K562 (cell line): ENCODE measurements around the gene BEST2. TPM values are rescaled to one million over a fixed set of nuclear protein-coding genes. Genes with fewer than 3 reads are reported as not detected.

Source experiments
- BRF1 ChIP-seq: IDR thresholded peaks from 3 replicates; pipeline ENCODE4 v1.6.1; 2011; ENCODE audit warnings: borderline replicate concordance, mild to moderate bottlenecking; ENCODE audit not compliant: insufficient read length; ENCODE audit errors: extremely low read depth
- HNRNPUL1 ChIP-seq: fragments of 200-400 bp; formaldehyde crosslinking; IDR thresholded peaks from 2 replicates; pipeline ENCODE4 v1.6.1; 2017; ENCODE audit warnings: low read length
- KLF10 ChIP-seq: fragments of 250-450 bp; sonication (Bioruptor Pico); IDR thresholded peaks from 2 replicates; pipeline ENCODE4 v1.6.1; 2021; ENCODE audit warnings: matching md5 sums
- MEIS2 ChIP-seq: fragments of 450-650 bp; IDR thresholded peaks from 2 replicates; pipeline ENCODE4 v1.6.1; 2014; ENCODE audit warnings: mild to moderate bottlenecking; ENCODE audit not compliant: partially characterized antibody
- RFX7 ChIP-seq: fragments of 250-450 bp; sonication (Bioruptor Pico); IDR thresholded peaks from 2 replicates; pipeline ENCODE4 v1.5.1; 2021; ENCODE audit warnings: mild to moderate bottlenecking
- SAP30 ChIP-seq: fragments of 200-600 bp; sonication (generic); IDR thresholded peaks from 2 replicates; pipeline ENCODE4 v1.6.1; 2012; ENCODE audit warnings: borderline replicate concordance, low read depth, mild to moderate bottlenecking, moderate library complexity, low read length, control low read depth, inconsistent platforms; ENCODE audit not compliant: insufficient read depth, poor library complexity, severe bottlenecking
- TBL1XR1 ChIP-seq, 2 experiments: IDR thresholded peaks; 2 replicates each; pipeline ENCODE4 v1.6.1; 2012; ENCODE audit warnings: improper control_type of control experiment in 2 of 2, low read length in 2 of 2, mild to moderate bottlenecking in 1 of 2
- ZKSCAN3 ChIP-seq: fragments of 250-450 bp; sonication (Bioruptor Pico); IDR thresholded peaks from 2 replicates; pipeline ENCODE4 v1.4.0; 2020
- polyA plus RNA-seq, 8 experiments: library from polyadenylated mRNA; depleted of rRNA in 4 of 8; stranded (reverse) in 5 of 8; unstranded in 3 of 8; fragments of >200 nt; fragmentation: Nextera tagmentation in 2 of 8; fragmentation: Illumina TruSeq in 1 of 8; extraction: Ambion mirVana in 2 of 8; extraction: Trizol in 1 of 8; gene quantifications; 2 replicates each; pipeline versions ENCODE4 v1.2.1 to v1.2.3, GENCODE V29; 2011 to 2014; ENCODE audit warnings: inconsistent platforms in 1 of 8, missing spikeins in 1 of 8
- total RNA-seq, 7 experiments: library from RNA; depleted of rRNA in 6 of 7; stranded (reverse); fragments of >200 nt in 6 of 7; fragmentation: Illumina TruSeq in 2 of 7; extraction: Trizol in 2 of 7; gene quantifications; 2 replicates each; pipeline versions ENCODE4 v1.2.1 to v1.2.3, GENCODE V29; 2011 to 2021; ENCODE audit warnings: low replicate concordance in 1 of 7
- TF ChIP-seq, protein P1 (sequence below): fragments of 450-650 bp; conservative IDR thresholded peaks from 2 replicates; pipeline ENCODE4 v1.6.1; 2016; ENCODE audit warnings: missing genetic modification characterization, low read depth, mild to moderate bottlenecking, control low read depth, missing compliant biosample characterization
- TF ChIP-seq, protein P2 (sequence below), 2 experiments: fragments of 450-650 bp in 1 of 2; sonication (generic) in 1 of 2; formaldehyde crosslinking in 1 of 2; IDR thresholded peaks in 1 of 2; conservative IDR thresholded peaks in 1 of 2; 2 replicates each; pipeline versions ENCODE4 v1.6.1 to v1.8.1; 2016 to 2023; ENCODE audit warnings: mild to moderate bottlenecking in 2 of 2, moderate library complexity in 2 of 2, inconsistent platforms in 1 of 2, missing genetic modification reagents in 1 of 2
- TF ChIP-seq, protein P3 (sequence below): fragments of 250-450 bp; sonication (Bioruptor Pico); IDR thresholded peaks from 2 replicates; pipeline ENCODE4 v1.8.0; 2022; ENCODE audit warnings: moderate library complexity, mild to moderate bottlenecking, inconsistent platforms
- TF ChIP-seq, protein P4 (sequence below): fragments of 250-450 bp; sonication (Bioruptor Pico); IDR thresholded peaks from 2 replicates; pipeline ENCODE4 v1.4.0; 2020; ENCODE audit warnings: mild to moderate bottlenecking, moderate library complexity, borderline replicate concordance

BEST2 gene
- total and polyA plus RNA-seq, 9 of the 15 experiments (the other 6 are each of a cell fraction or from before 2014, with no cell fraction given) = not detected

DNA sequence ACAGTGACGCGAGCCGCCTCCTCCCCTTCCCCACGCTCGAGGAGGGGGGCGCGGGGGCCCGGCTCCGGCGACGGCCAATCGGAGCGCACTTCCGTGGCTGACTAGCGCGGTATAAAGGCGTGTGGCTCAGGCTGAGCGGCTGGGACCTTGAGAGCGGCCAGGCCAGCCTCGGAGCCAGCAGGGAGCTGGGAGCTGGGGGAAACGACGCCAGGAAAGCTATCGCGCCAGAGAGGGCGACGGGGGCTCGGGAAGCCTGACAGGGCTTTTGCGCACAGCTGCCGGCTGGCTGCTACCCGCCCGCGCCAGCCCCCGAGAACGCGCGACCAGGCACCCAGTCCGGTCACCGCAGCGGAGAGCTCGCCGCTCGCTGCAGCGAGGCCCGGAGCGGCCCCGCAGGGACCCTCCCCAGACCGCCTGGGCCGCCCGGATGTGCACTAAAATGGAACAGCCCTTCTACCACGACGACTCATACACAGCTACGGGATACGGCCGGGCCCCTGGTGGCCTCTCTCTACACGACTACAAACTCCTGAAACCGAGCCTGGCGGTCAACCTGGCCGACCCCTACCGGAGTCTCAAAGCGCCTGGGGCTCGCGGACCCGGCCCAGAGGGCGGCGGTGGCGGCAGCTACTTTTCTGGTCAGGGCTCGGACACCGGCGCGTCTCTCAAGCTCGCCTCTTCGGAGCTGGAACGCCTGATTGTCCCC lies 39.9 kb downstream of the BEST2 start, which contains the start of gene JUNB (continued):
- TF ChIP-seq, protein P1, sequence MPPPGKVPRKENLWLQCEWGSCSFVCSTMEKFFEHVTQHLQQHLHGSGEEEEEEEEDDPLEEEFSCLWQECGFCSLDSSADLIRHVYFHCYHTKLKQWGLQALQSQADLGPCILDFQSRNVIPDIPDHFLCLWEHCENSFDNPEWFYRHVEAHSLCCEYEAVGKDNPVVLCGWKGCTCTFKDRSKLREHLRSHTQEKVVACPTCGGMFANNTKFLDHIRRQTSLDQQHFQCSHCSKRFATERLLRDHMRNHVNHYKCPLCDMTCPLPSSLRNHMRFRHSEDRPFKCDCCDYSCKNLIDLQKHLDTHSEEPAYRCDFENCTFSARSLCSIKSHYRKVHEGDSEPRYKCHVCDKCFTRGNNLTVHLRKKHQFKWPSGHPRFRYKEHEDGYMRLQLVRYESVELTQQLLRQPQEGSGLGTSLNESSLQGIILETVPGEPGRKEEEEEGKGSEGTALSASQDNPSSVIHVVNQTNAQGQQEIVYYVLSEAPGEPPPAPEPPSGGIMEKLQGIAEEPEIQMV = no peak
- no peak for TF ChIP-seq HNRNPUL1
- peak; percentile 84 for TF ChIP-seq MEIS2
- 0 out of 2 replicates have a peak, but pooled peaks have one; percentile 38 for TF ChIP-seq RFX7 (CRISPR knock-in tag)
- TF ChIP-seq, protein P2, sequence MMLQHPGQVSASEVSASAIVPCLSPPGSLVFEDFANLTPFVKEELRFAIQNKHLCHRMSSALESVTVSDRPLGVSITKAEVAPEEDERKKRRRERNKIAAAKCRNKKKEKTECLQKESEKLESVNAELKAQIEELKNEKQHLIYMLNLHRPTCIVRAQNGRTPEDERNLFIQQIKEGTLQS (IDR thresholded peaks at IDR 0.05) = 0 out of 2 replicates have a peak, but pooled peaks have one; percentile 15
- TF ChIP-seq, protein P2 (CRISPR knock-in tag; conservative IDR thresholded peaks at IDR 0.05) = 0 out of 2 replicates have a peak, but pooled peaks have one; percentile 55
- no peak for TF ChIP-seq ZKSCAN3 (CRISPR knock-in tag)
- TF ChIP-seq, protein P3, sequence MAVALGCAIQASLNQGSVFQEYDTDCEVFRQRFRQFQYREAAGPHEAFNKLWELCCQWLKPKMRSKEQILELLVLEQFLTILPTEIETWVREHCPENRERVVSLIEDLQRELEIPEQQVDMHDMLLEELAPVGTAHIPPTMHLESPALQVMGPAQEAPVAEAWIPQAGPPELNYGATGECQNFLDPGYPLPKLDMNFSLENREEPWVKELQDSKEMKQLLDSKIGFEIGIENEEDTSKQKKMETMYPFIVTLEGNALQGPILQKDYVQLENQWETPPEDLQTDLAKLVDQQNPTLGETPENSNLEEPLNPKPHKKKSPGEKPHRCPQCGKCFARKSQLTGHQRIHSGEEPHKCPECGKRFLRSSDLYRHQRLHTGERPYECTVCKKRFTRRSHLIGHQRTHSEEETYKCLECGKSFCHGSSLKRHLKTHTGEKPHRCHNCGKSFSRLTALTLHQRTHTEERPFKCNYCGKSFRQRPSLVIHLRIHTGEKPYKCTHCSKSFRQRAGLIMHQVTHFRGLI (CRISPR knock-in tag) = no peak
- TF ChIP-seq, protein P4, sequence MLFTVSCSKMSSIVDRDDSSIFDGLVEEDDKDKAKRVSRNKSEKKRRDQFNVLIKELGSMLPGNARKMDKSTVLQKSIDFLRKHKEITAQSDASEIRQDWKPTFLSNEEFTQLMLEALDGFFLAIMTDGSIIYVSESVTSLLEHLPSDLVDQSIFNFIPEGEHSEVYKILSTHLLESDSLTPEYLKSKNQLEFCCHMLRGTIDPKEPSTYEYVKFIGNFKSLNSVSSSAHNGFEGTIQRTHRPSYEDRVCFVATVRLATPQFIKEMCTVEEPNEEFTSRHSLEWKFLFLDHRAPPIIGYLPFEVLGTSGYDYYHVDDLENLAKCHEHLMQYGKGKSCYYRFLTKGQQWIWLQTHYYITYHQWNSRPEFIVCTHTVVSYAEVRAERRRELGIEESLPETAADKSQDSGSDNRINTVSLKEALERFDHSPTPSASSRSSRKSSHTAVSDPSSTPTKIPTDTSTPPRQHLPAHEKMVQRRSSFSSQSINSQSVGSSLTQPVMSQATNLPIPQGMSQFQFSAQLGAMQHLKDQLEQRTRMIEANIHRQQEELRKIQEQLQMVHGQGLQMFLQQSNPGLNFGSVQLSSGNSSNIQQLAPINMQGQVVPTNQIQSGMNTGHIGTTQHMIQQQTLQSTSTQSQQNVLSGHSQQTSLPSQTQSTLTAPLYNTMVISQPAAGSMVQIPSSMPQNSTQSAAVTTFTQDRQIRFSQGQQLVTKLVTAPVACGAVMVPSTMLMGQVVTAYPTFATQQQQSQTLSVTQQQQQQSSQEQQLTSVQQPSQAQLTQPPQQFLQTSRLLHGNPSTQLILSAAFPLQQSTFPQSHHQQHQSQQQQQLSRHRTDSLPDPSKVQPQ (CRISPR knock-in tag) = no peak
- TF ChIP-seq TBL1XR1 (IDR thresholded peaks at IDR 0.05; ENCODE audit: low read length in 2 of 2) = peak; percentile 9 to 97; a peak in 3 of 4 replicates
- TF ChIP-seq KLF10 (CRISPR knock-in tag) = no peak
- TF ChIP-seq SAP30 = peak; percentile 72
- no peak for TF ChIP-seq BRF1
